ENCODE results near the gene BCL2L12.

DNA sequence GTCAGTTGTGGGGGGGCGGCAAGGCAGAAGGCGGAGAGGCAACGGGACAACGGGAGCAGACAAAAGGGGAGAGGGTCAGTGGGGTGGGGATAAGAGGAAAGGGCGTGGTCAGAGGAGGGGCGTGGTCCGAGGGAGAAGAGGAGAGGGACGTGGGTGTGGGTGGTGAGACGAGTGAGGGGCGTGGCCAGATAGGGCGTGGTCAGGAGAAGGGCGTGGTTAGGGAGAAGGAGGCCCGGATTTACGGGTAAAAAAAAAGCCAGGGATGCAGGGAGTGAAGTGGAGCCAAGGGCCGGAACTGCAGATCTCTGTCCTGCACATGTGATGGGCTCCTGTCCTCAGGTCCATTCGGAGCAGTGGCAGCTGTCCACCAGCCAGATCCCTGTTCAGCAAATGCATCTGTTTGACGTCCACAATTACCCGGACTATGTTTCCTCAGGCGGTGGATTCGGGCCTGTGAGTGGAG lies 46.7 kb downstream of the BCL2L12 start:
- TF ChIP-seq, protein P1, sequence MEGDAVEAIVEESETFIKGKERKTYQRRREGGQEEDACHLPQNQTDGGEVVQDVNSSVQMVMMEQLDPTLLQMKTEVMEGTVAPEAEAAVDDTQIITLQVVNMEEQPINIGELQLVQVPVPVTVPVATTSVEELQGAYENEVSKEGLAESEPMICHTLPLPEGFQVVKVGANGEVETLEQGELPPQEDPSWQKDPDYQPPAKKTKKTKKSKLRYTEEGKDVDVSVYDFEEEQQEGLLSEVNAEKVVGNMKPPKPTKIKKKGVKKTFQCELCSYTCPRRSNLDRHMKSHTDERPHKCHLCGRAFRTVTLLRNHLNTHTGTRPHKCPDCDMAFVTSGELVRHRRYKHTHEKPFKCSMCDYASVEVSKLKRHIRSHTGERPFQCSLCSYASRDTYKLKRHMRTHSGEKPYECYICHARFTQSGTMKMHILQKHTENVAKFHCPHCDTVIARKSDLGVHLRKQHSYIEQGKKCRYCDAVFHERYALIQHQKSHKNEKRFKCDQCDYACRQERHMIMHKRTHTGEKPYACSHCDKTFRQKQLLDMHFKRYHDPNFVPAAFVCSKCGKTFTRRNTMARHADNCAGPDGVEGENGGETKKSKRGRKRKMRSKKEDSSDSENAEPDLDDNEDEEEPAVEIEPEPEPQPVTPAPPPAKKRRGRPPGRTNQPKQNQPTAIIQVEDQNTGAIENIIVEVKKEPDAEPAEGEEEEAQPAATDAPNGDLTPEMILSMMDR (IDR thresholded peaks at IDR 0.05) = no peak
- no peak for TF ChIP-seq EP300 (IDR thresholded peaks at IDR 0.05)

All from ovary (tissue), 3 donors.